HG03039 (cell line): ENCODE measurements around the gene SPINK4.

Source experiments
- ATAC-seq: cut with Tn5 transposase; IDR thresholded peaks from one replicate; pipeline ENCODE4 v1.9.1; 2021; ENCODE audit warnings: mild to moderate bottlenecking, moderate library complexity; ENCODE audit not compliant: unreplicated experiment

SPINK4 gene

DNA sequence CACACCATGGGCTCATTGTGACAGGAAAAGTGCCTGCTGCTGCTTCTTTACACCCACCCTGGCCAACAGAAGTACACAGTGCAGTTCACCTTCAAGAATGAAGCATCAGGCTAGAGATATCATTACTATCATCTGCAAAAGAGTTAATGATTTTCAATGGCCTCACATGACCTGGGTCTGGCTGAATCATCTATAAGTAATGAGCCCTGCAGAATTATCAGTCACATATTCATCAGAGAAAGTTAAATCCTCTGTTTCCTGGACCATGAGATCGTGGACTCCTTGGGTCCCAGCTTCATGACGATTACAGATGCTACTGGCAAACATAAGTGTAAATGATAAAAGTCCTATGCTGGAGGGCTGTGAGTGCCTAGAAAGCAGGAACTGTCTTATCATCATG, 16.3 kb downstream of the SPINK4 start:
- ATAC-seq: no peak

DNA sequence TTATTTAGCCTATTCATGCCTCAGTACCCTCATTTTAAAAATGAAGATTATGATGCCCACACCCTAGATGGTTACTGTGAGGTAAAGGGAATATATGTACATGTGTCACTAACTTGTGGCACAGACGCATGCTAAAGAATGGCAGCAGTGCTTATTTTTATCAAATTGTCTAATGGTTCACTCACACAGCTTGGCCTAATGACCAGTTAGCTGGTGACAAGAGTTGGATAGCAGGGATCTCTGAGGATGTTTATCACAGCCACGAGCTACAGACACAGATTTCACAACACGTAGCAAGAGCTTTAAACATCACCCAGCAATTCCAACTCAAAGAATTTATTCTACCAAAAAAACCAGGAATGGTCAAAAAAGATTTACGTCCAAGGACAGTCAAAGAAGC, 17.3 kb downstream of the SPINK4 start:
- no peak for ATAC-seq

DNA sequence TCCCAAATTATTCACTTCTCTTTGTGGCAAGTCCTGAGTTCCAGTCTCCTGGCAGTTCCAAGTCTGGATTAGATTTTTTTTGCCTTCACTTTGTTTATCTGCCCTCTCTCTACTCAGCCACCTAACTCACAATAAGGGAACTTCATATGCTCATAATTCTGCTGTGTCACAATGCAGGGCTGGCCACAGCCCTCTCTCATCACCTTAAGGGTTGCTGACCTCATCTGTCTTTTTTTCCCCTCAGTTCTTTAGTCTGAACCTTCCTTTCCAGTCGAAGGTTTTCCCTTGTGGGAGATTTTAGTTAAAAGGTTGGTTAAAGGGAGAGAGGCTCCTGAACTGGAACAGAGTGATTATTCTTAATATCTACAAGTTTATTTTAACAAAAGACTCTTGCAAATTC, 20.4 kb downstream of the SPINK4 start:
- ATAC-seq: no peak

DNA sequence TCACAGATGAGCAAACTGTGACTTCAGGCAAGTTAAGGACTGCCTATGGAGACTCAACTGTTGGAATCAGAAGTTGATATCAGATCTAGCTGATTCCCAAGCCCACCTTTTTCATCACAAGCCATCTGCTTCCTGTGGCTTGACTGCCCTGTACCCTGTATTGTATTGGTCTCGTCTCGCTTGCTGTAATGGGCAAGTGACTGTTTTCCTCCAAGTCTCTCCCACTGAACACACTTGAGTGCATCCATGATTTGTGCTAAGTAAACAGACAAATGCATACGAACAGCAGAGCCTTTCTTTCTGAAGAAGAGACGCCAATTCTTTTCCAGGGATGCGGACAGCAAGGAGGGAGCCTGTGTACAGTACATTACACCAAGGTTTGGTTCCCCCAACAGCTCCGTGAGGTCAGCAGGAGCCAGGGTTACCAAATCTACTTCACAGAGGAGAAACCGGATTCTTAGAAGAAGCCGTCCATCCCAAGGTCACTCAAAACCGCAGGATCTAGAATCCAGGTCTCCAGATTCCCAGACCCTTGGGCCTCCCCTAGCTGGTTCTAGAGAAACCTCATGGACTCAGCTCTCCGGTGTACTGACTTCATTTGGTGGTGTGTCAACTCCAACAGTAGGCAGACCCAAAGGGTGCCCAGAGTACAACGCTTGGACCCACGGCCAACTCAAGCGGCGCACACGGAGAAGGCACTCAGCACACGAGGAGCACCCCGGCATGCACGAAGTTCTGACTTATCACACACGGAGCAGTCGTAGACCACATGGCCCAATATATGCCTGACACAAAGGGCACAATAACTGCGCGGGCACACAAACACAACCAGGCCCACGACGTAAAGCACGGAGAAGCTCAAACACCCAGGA, 23.4 kb downstream of the SPINK4 start:
- ATAC-seq: no peak

DNA sequence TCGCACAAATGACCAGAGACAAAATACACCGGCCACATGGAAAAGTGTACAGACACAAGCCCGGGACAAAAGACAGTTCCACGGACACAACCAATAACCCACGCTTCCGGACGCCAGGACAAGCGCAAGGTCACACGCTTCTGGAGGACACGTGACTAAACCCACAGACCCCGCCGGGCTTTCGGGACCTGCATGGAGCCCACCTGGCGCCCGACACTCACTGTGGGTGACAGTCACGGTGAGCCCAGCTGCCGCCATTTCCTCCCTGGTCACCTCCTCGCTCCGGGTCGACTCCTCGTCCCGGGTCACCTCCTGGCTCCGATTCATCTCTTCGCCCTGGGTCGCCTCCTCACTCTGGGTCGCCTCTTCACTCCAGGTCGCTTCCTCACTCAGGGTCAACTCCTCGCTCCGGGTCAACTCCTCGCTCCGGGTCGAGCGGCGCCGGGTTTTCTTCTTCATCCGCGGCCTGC, 24.1 kb downstream of the SPINK4 start:
- peak; percentile 22 for ATAC-seq

DNA sequence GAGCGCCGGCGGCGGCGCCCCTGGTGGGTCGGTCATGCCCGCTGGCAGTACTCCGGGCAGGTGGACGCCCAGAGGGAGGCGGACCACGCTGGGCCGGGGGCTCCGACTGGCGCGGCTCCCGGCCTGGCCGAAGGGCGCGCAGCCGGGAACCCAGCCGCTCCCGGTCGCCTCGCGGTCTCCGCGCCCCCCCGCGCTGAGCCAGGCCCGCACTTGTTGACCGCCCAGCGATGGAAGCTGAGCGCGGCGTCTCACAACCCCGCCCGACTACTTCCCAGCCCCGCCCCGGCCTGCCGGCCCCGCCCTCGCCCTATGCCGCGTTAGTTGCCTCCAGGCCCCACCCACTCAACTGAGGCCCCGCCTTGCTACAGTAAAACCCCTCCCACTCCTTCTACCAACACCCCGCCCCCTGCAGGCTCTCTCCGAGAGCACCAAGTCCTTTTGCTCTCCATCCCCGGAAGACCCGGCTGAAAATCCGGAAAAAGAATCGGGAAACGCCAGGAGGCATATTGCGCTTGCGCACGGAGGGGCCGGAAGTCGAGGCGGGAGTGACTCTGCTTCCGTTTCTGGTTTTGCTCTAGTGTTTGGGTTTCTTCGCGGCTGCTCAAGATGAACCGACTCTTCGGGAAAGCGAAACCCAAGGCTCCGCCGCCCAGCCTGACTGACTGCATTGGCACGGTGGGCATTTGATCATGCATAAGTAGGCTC, 24.7 kb downstream of the SPINK4 start, which contains the start of the genes BAG1 and CHMP5:
Gene BAG1, minus strand, starts transcription at position 236 of the 705 bp plus-strand sequence.
Gene CHMP5, plus strand, starts transcription at position 577 of the 705 bp plus-strand sequence. Its CDS starts 30 bp downstream, at position 607.
- peak; percentile 80 for ATAC-seq

DNA sequence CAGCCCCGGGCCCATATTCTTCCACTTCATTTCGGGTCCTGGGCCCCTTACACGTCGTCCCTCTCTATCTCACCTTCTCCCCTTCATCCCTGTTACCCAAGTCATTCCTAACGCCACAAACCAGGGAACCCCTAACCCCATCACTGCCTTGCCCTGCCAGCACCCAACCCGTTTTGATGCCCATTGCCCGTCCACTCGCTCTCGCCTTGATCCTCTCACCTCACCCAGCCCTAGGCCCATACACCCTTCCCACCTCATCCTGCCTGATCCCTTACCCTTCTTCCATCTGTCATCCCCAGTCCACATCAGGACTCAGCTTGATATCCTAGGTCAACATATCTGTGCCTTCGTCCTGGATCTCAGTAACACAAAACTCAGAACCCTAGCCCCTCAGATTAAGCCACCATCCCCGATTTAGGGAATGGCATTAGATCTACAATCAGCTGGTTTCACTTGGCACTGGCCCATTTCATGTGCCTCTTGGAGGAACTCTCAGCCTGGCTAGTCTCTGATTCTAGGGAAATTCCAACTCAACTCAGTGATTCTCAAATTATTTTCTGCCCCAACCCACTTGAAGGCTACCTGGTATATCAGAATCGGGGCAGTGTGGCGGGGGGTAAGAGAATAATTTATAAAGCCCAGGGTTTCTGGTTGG, 25.4 kb downstream of the SPINK4 start:
- peak; percentile 3 for ATAC-seq

DNA sequence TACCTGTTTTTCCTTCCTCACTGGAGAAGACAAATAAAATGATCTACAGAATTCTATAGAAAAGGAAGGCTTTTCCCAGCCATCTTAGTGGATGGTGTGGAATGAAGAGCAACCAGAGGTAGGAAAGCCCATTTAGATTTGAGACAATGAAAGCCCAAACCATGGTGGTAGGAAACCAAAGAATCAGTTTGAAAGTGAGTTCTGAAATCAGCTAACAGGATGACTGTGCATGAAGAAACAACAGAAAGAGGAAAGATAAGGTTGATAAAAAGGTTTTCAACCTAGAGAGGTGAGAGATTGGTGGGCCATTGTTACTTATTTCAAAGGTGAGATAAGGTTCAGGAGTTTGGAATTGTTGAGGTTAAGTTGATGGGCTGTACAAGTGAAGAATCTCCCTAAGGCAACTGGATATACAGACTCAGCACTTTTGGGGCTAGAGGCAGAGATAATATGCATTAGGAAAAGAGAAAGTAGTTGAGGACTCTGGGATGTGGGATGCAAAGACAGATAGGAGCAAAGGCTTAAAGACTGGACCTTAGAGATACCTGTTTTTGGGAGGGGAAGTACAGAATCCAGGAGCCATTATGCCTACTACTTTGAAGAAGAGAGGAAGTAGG, 27.3 kb downstream of the SPINK4 start:
- ATAC-seq: no peak

DNA sequence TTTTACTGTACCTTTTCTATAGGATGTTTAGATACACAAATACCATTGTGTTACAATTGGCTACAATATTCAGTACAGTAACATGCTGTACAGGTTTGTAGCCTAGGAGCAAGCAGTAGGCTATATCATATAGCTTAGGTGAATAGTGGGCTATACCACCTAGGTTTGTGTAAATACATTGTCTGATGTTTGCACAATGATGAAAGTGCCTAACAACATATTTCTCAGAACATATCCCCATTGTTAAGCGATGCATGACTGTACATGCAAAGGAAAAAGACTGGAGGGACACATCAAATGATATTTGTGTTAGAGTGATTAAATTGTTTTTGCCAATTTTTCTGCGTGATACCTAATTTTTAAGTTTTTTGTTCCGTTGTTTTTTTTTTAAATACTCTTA, 30.2 kb downstream of the SPINK4 start:
- no peak for ATAC-seq

DNA sequence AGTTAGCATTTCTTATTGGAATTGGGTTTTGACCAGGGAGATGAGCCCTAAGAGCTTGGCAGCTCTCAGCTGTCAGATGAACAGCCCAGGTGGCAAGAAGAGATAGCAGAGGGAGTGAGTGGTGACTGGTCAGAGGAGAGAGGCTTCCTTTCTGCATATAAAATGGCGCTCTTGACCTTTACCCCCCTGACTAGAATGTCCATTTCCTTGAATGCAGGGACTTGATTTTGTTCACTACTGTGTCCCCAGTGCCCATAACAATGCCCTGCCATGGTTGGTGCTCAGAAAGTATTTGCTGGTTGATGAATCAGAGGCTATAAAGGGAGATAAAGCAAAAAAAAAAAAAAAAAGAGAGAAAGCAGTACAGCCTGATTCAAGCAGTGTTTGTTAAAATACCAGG, 32.1 kb downstream of the SPINK4 start:
- ATAC-seq: no peak

DNA sequence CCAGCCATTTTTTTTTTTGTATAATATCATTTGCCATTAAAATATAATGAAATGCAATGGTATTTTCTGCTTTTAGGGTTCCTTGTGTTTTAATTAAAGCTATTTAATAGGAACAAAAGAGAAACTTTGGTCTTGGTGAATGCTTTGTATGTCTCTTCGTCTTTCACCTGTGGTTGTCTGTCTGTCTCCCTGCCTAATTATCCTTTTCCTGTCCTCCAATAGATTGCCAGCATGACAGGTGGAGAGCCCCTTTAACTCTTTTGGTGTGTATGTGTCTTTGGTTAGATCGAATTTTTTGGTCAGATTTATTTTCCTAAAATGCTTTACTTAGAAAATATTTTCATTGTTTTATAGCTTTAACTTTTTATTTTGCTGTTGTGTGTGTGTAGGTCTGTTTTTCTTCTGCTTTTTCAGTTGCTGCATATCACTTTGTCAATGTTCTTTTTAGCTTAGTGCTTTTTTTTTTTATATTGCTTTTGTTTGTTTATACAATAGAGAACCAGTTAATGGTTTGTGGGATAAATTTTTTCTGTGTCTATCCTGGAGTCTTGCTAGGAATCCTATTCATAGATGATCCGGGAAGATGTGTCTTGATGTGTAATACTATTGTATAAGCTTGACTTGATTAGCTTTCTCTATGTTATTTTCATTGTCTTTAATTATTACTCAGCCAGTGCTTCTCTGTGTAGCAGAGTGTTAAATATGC, 33.5 kb downstream of the SPINK4 start:
- no peak for ATAC-seq

DNA sequence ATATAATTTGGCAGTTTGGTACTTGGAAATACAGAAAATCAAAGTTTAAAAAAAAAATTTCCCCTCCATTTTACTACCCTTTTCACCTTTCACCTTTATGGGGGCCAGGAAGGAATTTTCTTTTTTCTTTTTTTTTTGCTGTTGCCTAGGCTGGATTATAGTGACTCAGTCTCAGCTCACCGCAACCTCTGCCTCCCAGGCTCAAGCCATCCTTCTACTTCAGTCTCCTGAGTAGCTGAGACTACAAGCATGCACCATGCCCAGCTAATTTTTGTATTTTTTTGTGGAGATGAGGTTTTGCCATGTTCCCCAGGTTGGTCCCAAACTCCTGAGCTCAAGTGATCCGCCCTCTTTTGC, 34.0 kb downstream of the SPINK4 start:
- ATAC-seq: no peak

DNA sequence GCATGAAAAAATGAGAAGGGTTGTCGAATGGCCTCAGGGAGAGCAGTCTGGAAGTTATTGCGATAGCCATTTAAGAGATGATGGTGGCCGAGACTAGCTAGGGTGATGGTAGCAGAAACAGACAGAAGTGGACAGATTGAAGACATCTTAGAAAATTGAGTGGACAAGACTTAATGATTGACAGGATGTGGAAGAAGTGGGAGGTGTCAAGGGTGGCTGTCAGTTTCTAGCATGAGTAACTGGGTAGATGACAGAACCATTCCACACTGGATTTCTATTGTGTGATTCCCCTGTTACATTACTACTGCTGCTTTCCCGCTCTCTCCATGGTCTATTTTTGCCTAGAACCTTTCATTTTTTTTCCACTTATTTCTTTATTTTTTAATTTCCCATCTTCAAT, 37.5 kb downstream of the SPINK4 start:
- no peak for ATAC-seq

DNA sequence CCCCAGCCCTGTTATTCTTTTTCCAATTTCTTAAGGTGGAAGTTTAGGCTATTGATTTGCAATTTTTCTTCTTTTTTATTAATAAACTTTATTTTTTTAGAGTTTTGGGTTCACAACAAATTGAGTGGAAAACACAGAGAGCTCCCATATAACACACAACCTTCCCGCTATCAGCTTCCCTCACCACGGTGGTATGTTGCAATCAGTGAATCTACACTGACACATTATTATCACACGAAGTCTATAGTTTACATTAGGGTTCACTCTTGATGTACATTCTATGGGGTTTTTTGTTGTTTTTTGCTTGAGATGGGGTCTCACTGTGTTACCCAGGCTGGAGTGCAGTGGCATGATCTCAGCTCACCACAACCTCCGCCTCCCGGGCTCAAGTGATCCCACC, 45.5 kb downstream of the SPINK4 start:
- no peak for ATAC-seq

DNA sequence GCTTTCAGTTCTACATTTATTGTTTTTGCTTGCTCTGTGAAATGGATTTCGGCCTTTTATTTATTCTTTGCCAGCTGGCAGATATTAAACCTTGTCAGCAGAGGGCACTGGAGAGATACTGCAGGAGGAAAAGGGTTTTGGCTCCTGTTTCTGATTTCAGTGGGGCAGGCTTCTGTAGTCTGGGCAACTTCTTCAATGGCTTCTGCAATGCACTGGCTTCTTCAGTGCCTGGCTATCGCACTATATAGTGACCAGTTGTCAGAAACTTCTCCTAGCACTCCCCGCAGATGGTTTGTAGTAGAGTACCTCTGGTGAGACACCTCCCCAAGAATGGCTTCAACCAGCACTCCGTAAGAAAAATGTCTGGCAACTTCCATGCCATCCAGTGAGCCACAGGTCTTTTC, 47.1 kb downstream of the SPINK4 start:
- no peak for ATAC-seq

DNA sequence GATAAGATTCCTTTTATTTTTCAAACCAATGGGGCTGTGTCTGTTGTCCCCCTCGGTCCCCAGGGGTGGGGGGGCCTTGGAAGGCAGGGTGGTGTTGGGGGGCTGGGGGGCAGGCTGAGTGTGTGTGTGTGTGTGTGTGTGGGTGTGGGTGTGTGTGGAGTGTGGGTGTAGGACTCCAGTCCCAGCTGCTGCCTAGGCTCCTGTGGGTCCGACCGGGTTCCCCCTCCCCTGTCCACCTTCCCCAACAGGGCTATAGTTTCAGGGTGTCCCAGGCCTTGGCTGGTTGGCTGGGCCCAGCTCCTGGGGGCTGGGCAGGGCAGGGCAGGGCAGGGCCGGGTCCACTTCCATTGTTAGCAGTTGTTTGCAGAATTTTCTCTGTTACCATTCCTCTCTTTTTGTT, 48.3 kb downstream of the SPINK4 start:
- no peak for ATAC-seq

DNA sequence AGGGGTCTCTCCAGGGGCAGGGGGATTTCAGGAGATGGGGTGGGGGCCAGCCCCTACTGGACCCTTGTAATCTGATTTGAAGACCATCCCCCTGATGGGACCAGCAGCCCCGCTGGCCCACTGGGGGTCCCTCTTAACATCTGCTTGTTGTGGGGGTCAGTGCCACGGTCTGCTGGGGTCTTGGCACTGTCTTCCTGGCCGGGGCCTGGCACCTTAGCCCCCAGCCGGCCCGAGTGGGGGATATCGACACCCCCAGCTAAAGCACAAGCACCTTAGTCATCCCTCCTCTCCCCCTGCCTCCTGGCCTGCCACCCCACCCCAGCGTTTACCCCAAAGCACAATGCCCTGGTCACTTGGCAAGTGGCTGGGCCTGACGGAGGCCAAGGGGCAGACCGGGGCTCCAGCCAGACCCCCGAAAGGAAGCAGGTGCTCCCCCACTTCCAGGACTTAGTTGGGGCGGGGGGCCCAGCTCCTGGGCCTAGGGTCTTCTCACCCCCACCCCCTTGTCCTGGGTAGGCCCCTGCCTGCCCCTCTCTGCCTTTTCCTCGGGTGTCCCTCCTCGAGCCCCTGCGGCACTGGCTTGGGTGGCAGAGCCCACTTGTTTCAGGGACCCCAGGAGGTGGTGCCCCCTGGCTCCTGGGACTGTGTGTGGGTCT, 49.0 kb downstream of the SPINK4 start:
- ATAC-seq: no peak

DNA sequence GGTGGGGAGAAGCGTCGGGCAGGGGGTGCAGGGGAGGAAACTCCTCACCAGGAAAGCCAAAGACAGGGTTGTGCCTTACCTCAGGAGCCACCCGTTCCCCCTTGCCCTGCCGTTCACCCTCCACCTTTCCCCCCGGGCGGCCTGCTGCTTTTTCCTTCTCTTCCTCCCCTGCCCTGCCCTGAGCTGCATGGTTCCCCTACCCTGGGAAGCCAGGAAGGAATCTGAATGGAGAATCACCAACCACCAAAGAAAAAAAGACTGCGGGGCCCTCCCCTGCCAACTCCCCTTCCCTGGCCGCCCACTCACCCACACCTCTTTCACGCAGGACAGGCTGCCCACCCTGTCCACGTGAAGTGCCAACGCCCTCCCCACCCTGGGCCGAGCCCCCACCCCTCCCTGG, 49.5 kb downstream of the SPINK4 start:
- ATAC-seq: no peak

DNA sequence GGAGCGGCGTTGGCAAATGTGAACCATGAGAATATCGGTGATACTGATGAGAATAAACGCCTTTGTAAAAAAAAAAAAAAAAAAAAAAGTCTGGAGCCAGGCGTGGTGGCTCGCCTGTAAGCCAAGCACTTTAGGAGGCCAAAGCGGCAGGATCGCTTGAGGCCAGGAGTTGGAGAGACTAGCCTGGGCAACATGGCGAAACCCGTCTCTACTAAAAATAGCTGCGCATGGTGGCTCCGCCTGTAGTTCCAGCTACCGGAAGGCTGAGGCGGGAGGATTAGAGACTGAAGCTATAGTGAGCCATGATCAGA, 49.9 kb downstream of the SPINK4 start:
- ATAC-seq: no peak
